ENCODE measurements around the gene MUCL1.
"Not testable (repeated sequence)": the region's sequence is repeated elsewhere in the genome, so short reads cannot be mapped to it uniquely, and the experiment has no call there.

DNA sequence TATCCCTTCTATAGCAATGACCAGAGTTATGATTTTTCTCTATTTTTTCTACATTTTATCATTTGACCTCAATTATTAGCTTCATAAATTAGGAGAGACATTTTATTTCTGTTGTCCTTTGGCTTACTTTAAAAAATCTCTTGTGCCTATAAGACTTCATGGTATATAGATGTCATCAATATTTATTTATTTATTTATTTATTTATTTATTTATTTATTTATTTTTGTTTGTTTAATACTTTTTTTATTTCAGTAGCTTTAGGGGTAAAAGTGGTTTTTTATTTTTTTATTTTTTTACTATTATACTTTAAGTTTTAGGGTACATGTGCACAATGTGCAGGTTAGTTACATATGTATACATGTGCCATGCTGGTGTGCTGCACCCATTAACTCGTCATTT, 28.3 kb downstream of the MUCL1 start:
- TF ChIP-seq TP53 (CRISPR knock-in tag; IDR thresholded peaks at IDR 0.05); POLR2AphosphoS2 (conservative IDR thresholded peaks at IDR 0.05; ENCODE audit: low read length); CHD2 (IDR thresholded peaks at IDR 0.05; ENCODE audit: low read length, partially characterized antibody); POLR2A (IDR thresholded peaks at IDR 0.05; ENCODE audit: low read length); ESRRA (IDR thresholded peaks at IDR 0.05; ENCODE audit: borderline replicate concordance, low read length): not testable (repeated sequence)
- TF ChIP-seq, protein P1, sequence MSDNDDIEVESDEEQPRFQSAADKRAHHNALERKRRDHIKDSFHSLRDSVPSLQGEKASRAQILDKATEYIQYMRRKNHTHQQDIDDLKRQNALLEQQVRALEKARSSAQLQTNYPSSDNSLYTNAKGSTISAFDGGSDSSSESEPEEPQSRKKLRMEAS (IDR thresholded peaks at IDR 0.05) = not testable (repeated sequence)
- TF ChIP-seq, protein P2, sequence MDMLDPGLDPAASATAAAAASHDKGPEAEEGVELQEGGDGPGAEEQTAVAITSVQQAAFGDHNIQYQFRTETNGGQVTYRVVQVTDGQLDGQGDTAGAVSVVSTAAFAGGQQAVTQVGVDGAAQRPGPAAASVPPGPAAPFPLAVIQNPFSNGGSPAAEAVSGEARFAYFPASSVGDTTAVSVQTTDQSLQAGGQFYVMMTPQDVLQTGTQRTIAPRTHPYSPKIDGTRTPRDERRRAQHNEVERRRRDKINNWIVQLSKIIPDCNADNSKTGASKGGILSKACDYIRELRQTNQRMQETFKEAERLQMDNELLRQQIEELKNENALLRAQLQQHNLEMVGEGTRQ (IDR thresholded peaks at IDR 0.05) = not testable (repeated sequence)
- TF ChIP-seq, protein P3, sequence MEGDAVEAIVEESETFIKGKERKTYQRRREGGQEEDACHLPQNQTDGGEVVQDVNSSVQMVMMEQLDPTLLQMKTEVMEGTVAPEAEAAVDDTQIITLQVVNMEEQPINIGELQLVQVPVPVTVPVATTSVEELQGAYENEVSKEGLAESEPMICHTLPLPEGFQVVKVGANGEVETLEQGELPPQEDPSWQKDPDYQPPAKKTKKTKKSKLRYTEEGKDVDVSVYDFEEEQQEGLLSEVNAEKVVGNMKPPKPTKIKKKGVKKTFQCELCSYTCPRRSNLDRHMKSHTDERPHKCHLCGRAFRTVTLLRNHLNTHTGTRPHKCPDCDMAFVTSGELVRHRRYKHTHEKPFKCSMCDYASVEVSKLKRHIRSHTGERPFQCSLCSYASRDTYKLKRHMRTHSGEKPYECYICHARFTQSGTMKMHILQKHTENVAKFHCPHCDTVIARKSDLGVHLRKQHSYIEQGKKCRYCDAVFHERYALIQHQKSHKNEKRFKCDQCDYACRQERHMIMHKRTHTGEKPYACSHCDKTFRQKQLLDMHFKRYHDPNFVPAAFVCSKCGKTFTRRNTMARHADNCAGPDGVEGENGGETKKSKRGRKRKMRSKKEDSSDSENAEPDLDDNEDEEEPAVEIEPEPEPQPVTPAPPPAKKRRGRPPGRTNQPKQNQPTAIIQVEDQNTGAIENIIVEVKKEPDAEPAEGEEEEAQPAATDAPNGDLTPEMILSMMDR (IDR thresholded peaks at IDR 0.05) = not testable (repeated sequence)
- TF ChIP-seq ZC3H11A (IDR thresholded peaks at IDR 0.05) = peak; percentile 95

Measured in A549 (cell line).